ENCODE measurements around the gene ZCCHC7.

GRCh38 chr9:37151812-37152211, 31.4 kb downstream of the ZCCHC7 start:
- TF ChIP-seq POLR2A (IDR thresholded peaks at IDR 0.05; ENCODE audit: borderline replicate concordance, extremely low read depth, insufficient read depth, insufficient read length) (no peak), SP1 (IDR thresholded peaks at IDR 0.05; ENCODE audit: low read depth) (no peak), SRF (IDR thresholded peaks at IDR 0.05; ENCODE audit: low read depth) (no peak), CTCF (IDR thresholded peaks at IDR 0.05 in 2 of 3, conservative IDR thresholded peaks at IDR 0.05 in 1 of 3; ENCODE audit: borderline replicate concordance in 1 of 3, insufficient read depth in 1 of 3, low read depth in 2 of 3, low read length in 2 of 3) (no peak), RAD21 (IDR thresholded peaks at IDR 0.05; ENCODE audit: low read depth) (no peak), EGR1 (IDR thresholded peaks at IDR 0.05; ENCODE audit: low read depth) (no peak), MAX (IDR thresholded peaks at IDR 0.05) (no peak), EZH2phosphoT487 (IDR thresholded peaks at IDR 0.05; ENCODE audit: borderline replicate concordance) (no peak), JUND (IDR thresholded peaks at IDR 0.05) (no peak), REST (IDR thresholded peaks at IDR 0.05; ENCODE audit: low read depth) (no peak), POLR2AphosphoS5 (IDR thresholded peaks at IDR 0.05; ENCODE audit: low read depth, low read length) (no peak), FOSL1 (IDR thresholded peaks at IDR 0.05; ENCODE audit: low read depth) (no peak)
- TF ChIP-seq, protein P1, sequence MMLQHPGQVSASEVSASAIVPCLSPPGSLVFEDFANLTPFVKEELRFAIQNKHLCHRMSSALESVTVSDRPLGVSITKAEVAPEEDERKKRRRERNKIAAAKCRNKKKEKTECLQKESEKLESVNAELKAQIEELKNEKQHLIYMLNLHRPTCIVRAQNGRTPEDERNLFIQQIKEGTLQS (IDR thresholded peaks at IDR 0.05): no peak

All from HCT116 (cell line).